PC-3 (cell line): ENCODE measurements around the gene ACOX1. TPM values are rescaled to one million over a fixed set of nuclear protein-coding genes. Genes with fewer than 3 reads are reported as not detected.

Experiments
- ATAC-seq: fragments of 200-7000 bp; cut with Tn5 transposase; 2 replicates; pipeline ENCODE4 v1.9.1; 2020; ENCODE audit warnings: mild to moderate bottlenecking, moderate library complexity
- BruUV-seq: library from RNA; stranded (reverse); fragments of 400-500 nt; replicated peaks from 2 replicates; lab custom pipeline; 2021; lab: Mats Ljungman, UMichigan
- CTCF ChIA-PET: fragments of 300-600 bp; sonication (Branson Sonifier 250); formaldehyde crosslinking; loops from one replicate; lab custom pipeline; 2022; ENCODE audit warnings: antibody characterized with exemption; lab: Charles Lee
- POLR2A ChIA-PET: fragments of 300-600 bp; sonication (Branson Sonifier 250); formaldehyde crosslinking; loops from one replicate; lab custom pipeline; 2022; ENCODE audit warnings: antibody characterized with exemption; ENCODE audit not compliant: unreplicated experiment; lab: Charles Lee
- DNase-seq: peaks from one replicate; pipeline ENCODE4 v3.0.0-alpha.2; 2015
- H2AFZ ChIP-seq: fragments of 300-600 bp; sonication (generic); 2 replicates; pipeline ENCODE4 v1.6.0; 2016; ENCODE audit warnings: antibody characterized with exemption, low read length
- H3F3A ChIP-seq: fragments of 300-600 bp; sonication (generic); one replicate; pipeline ENCODE4 v1.6.0; 2017; ENCODE audit warnings: antibody characterized with exemption, low read length, control low read depth, mild to moderate bottlenecking; ENCODE audit not compliant: unreplicated experiment
- H3K27ac ChIP-seq: fragments of 300-600 bp; sonication (generic); 2 replicates; pipeline ENCODE4 v1.5.1; 2016; ENCODE audit warnings: mild to moderate bottlenecking, low read length
- H3K27me3 ChIP-seq: fragments of 300-600 bp; sonication (generic); 2 replicates; pipeline ENCODE4 v1.6.1; 2016; ENCODE audit warnings: low read length, mixed read lengths
- H3K36me3 ChIP-seq: fragments of 300-600 bp; sonication (generic); 2 replicates; pipeline ENCODE4 v1.6.1; 2016; ENCODE audit warnings: low read depth, mixed run types, low read length, mixed read lengths
- H3K4me1 ChIP-seq: fragments of 300-600 bp; sonication (generic); 2 replicates; pipeline ENCODE4 v1.5.1; 2016; ENCODE audit warnings: low read length; ENCODE audit not compliant: insufficient read depth
- H3K4me2 ChIP-seq: fragments of 300-600 bp; sonication (generic); 2 replicates; pipeline ENCODE4 v1.6.0; 2016; ENCODE audit warnings: low read length
- H3K4me3 ChIP-seq: fragments of 300-600 bp; sonication (generic); 2 replicates; pipeline ENCODE4 v1.5.1; 2016; ENCODE audit warnings: mild to moderate bottlenecking, low read length, mixed read lengths
- H3K79me2 ChIP-seq: fragments of 300-600 bp; sonication (generic); 2 replicates; pipeline ENCODE4 v1.6.1; 2017; ENCODE audit warnings: low read length, mixed read lengths
- H3K9ac ChIP-seq: fragments of 300-600 bp; sonication (generic); 2 replicates; pipeline ENCODE4 v1.6.0; 2016; ENCODE audit warnings: mild to moderate bottlenecking, low read length
- H3K9me2 ChIP-seq: fragments of 300-600 bp; sonication (generic); replicated peaks from 2 replicates; pipeline ENCODE4 v1.6.1; 2016; ENCODE audit warnings: mixed run types, low read length, mixed read lengths
- H3K9me3 ChIP-seq: fragments of 300-600 bp; sonication (generic); 2 replicates; pipeline ENCODE4 v1.6.1; 2016; ENCODE audit warnings: low read length, mixed read lengths
- H4K20me1 ChIP-seq: fragments of 300-600 bp; sonication (generic); 2 replicates; pipeline ENCODE4 v1.6.1; 2016; ENCODE audit warnings: low read length, mixed read lengths
- CTCF ChIP-seq: fragments of 300-600 bp; sonication (generic); conservative IDR thresholded peaks from 2 replicates; pipeline ENCODE4 v1.5.1; 2017; ENCODE audit warnings: antibody characterized with exemption, low read depth, mild to moderate bottlenecking, low read length
- EZH2 ChIP-seq: fragments of 300-600 bp; sonication (generic); IDR thresholded peaks from one replicate; pipeline ENCODE4 v1.6.1; 2017; ENCODE audit warnings: antibody characterized with exemption, mild to moderate bottlenecking, low read length; ENCODE audit not compliant: unreplicated experiment
- EZH2phosphoT487 ChIP-seq: fragments of 300-600 bp; sonication (generic); IDR thresholded peaks from 2 replicates; pipeline ENCODE4 v1.6.1; 2018; ENCODE audit warnings: mild to moderate bottlenecking, antibody characterized with exemption, low read length, borderline replicate concordance
- intact Hi-C: fragments of 100-400 bp; cut with micrococcal nuclease; formaldehyde crosslinking; loops from 2 replicates; pipeline ENCODE4 v1.9.0; 2023
- total RNA-seq: library from RNA; depleted of rRNA; stranded (reverse); fragments of >200 nt; gene quantifications from 2 replicates; pipeline ENCODE4 v1.2.3, GENCODE V29; 2014

The ACOX1 gene
- total RNA-seq, 1 experiment from 2014 or later: 63.2 TPM

- intact Hi-C loops: no loop called here
- Histone ChIP-seq H2AFZ (no peak overlapping the region), H3K9me3 (no peaks in the 10 kb centered on the region), H3K9ac (no peak overlapping the region), H3K27me3 (no peaks in the 10 kb centered on the region), H3K9me2 (no peaks in the 10 kb centered on the region), H3K36me3 (no peaks in the 10 kb centered on the region), H3K4me2 (no peak overlapping the region), H3K4me1 (peaks cover 1% of the 10 kb centered on the region; the same call in 1 of the 2 replicates), H3K27ac (no peak overlapping the region), H4K20me1 (no peaks in the 10 kb centered on the region), H3K79me2 (no peaks in the 10 kb centered on the region), H3F3A (no peaks in the 10 kb centered on the region), H3K4me3 (no peak overlapping the region)
- TF ChIP-seq EZH2phosphoT487: no peak
- no peak for TF ChIP-seq CTCF
- ChIA-PET POLR2A (no interaction called here), CTCF (no interaction called here)
- DNase-seq: no peak
- BruUV-seq: no TSS peak
- no peak for ATAC-seq
These were observed 68.3 kb downstream of the ACOX1 start for GRCh38 chr17:75910699-75911098.

GRCh38 chr17:75909812-75910274 is 69.1 kb downstream of the ACOX1 start:
- Histone ChIP-seq H2AFZ (no peak overlapping the region), H3K27me3 (no peaks in the 10 kb centered on the region), H3K36me3 (no peaks in the 10 kb centered on the region), H3K9me2 (no peaks in the 10 kb centered on the region), H3K9me3 (no peaks in the 10 kb centered on the region), H3K4me3 (no peak overlapping the region), H3K9ac (no peak overlapping the region), H3K79me2 (no peaks in the 10 kb centered on the region), H3K27ac (no peak overlapping the region), H4K20me1 (no peaks in the 10 kb centered on the region), H3K4me1 (peaks cover 3% of the 10 kb centered on the region; the same call in 1 of the 2 replicates), H3K4me2 (no peak overlapping the region), H3F3A (no peaks in the 10 kb centered on the region)
- BruUV-seq: no TSS peak
- DNase-seq (no peak), ATAC-seq (no peak)
- CTCF ChIA-PET: interaction anchor here (0.6 kb wide), 1 partner anchor 281 kb away, joined by 3 read pairs; no protein-coding TSS in a partner anchor
- POLR2A ChIA-PET: no interaction called here
- TF ChIP-seq CTCF: no peak
- TF ChIP-seq EZH2phosphoT487: no peak
- no peak for TF ChIP-seq EZH2
- intact Hi-C loops: loop anchor here (10.0 kb wide), 1 partner anchor 365 kb away; no protein-coding TSS in a partner anchor

GRCh38 chr17:75909051-75909811 is 69.7 kb downstream of the ACOX1 start:
- Histone ChIP-seq H3K9ac (no peak overlapping the region), H3K27ac (no peak overlapping the region), H3F3A (no peaks in the 10 kb centered on the region), H3K4me3 (no peak overlapping the region), H3K27me3 (no peaks in the 10 kb centered on the region), H3K4me1 (peaks cover 3% of the 10 kb centered on the region; the same call in 1 of the 2 replicates), H3K4me2 (no peak overlapping the region), H3K79me2 (peaks cover 3% of the 10 kb centered on the region), H3K9me2 (no peaks in the 10 kb centered on the region), H3K9me3 (no peaks in the 10 kb centered on the region), H4K20me1 (no peaks in the 10 kb centered on the region), H2AFZ (no peak overlapping the region), H3K36me3 (no peaks in the 10 kb centered on the region)
- DNase-seq (no peak), ATAC-seq (no peak)
- ChIA-PET POLR2A (no interaction called here), CTCF (interaction anchor here (0.6 kb wide), 1 partner anchor 280 kb away, joined by 3 read pairs; no protein-coding TSS in a partner anchor)
- intact Hi-C loops: loop anchor here (10.0 kb wide), 1 partner anchor 366 kb away; no protein-coding TSS in a partner anchor
- no TSS peak for BruUV-seq
- TF ChIP-seq EZH2 (no peak), CTCF (no peak), EZH2phosphoT487 (no peak)
